ENCODE results near the gene CD38.

CD38 gene

DNA sequence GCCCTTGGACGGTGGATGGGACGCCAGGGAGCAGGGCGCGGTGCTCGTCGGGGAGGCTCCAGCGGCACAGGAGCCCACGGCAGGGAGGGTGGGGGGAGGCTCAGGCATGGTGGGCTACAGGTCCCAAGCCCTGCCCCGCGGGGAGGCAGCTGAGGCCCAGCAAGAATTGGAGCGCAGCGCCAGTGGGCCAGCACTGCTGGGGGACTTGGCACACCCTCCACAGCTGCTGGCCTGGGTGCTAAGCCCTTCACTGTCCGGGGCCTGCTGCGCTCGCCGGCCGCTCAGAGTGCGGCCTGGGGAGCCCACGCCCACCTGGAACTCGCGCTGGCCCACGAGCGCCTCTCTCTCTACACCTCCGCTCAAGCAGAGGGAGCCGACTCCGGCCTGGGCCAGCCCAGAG, 8.6 kb downstream of the CD38 start:
- H3F3A ChIP-seq (ENCODE audit: control insufficient read depth, insufficient read depth), result peaks cover 45% of the 10 kb centered on the region
- H4K20me1 ChIP-seq (ENCODE audit: control insufficient read depth, insufficient read depth, low read depth, low read length), result no peaks in the 10 kb centered on the region
- TF ChIP-seq EZH2phosphoT487 (IDR thresholded peaks at IDR 0.05; ENCODE audit: borderline replicate concordance, low read length), result no peak
- TF ChIP-seq, protein P1, sequence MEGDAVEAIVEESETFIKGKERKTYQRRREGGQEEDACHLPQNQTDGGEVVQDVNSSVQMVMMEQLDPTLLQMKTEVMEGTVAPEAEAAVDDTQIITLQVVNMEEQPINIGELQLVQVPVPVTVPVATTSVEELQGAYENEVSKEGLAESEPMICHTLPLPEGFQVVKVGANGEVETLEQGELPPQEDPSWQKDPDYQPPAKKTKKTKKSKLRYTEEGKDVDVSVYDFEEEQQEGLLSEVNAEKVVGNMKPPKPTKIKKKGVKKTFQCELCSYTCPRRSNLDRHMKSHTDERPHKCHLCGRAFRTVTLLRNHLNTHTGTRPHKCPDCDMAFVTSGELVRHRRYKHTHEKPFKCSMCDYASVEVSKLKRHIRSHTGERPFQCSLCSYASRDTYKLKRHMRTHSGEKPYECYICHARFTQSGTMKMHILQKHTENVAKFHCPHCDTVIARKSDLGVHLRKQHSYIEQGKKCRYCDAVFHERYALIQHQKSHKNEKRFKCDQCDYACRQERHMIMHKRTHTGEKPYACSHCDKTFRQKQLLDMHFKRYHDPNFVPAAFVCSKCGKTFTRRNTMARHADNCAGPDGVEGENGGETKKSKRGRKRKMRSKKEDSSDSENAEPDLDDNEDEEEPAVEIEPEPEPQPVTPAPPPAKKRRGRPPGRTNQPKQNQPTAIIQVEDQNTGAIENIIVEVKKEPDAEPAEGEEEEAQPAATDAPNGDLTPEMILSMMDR (IDR thresholded peaks at IDR 0.05; ENCODE audit: low read depth, low read length, poor library complexity, severe bottlenecking), result no peak
- H3K36me3 ChIP-seq (ENCODE audit: control insufficient read depth, low read length), result peaks cover 79% of the 10 kb centered on the region
- no peak overlapping the region for H3K4me3 ChIP-seq (ENCODE audit: low read length)
- H3K4me1 ChIP-seq (ENCODE audit: control insufficient read depth, low read length), result peaks cover 81% of the 10 kb centered on the region
- peaks cover 80% of the 10 kb centered on the region for H3K79me2 ChIP-seq (ENCODE audit: control insufficient read depth, low read length)
- peaks cover 9% of the 10 kb centered on the region; the same call in 1 of the 2 replicates for H3K9me3 ChIP-seq (ENCODE audit: control insufficient read depth, insufficient read depth, low read length)
- H3K27ac ChIP-seq (ENCODE audit: low read depth, low read length), result peak overlapping the region; percentile 95
- H3K27me3 ChIP-seq (ENCODE audit: control insufficient read depth, low read length), result no peaks in the 10 kb centered on the region
- H3K9me2 ChIP-seq (replicated peaks; ENCODE audit: control insufficient read depth, low read length), result no peaks in the 10 kb centered on the region
- H3K4me2 ChIP-seq (ENCODE audit: low read length), result peak overlapping the region; percentile 53

- H4K20me1 ChIP-seq (ENCODE audit: control insufficient read depth, insufficient read depth, low read depth, low read length), result no peaks in the 10 kb centered on the region
- H3K9me3 ChIP-seq (ENCODE audit: control insufficient read depth, insufficient read depth, low read length), result no peaks in the 10 kb centered on the region
- H3K9me2 ChIP-seq (replicated peaks; ENCODE audit: control insufficient read depth, low read length), result no peaks in the 10 kb centered on the region
- peak overlapping the region; percentile 98 for H3K27ac ChIP-seq (ENCODE audit: low read depth, low read length)
- H3K4me3 ChIP-seq (ENCODE audit: low read length), result peak overlapping the region; percentile 30
- H3F3A ChIP-seq (ENCODE audit: control insufficient read depth, insufficient read depth), result peaks cover 57% of the 10 kb centered on the region
- H3K36me3 ChIP-seq (ENCODE audit: control insufficient read depth, low read length), result peaks cover 61% of the 10 kb centered on the region
- H3K4me1 ChIP-seq (ENCODE audit: control insufficient read depth, low read length), result peaks cover 76% of the 10 kb centered on the region
- TF ChIP-seq EZH2phosphoT487 (IDR thresholded peaks at IDR 0.05; ENCODE audit: borderline replicate concordance, low read length), result no peak
- TF ChIP-seq, protein P1 (IDR thresholded peaks at IDR 0.05; ENCODE audit: low read depth, low read length, poor library complexity, severe bottlenecking), result no peak
- no peaks in the 10 kb centered on the region for H3K27me3 ChIP-seq (ENCODE audit: control insufficient read depth, low read length)
- peak overlapping the region; percentile 78 for H3K4me2 ChIP-seq (ENCODE audit: low read length)
- peaks cover 76% of the 10 kb centered on the region for H3K79me2 ChIP-seq (ENCODE audit: control insufficient read depth, low read length)
These were observed 14.8 kb downstream of the CD38 start for GRCh38 chr4:15792974-15793373.

DNA sequence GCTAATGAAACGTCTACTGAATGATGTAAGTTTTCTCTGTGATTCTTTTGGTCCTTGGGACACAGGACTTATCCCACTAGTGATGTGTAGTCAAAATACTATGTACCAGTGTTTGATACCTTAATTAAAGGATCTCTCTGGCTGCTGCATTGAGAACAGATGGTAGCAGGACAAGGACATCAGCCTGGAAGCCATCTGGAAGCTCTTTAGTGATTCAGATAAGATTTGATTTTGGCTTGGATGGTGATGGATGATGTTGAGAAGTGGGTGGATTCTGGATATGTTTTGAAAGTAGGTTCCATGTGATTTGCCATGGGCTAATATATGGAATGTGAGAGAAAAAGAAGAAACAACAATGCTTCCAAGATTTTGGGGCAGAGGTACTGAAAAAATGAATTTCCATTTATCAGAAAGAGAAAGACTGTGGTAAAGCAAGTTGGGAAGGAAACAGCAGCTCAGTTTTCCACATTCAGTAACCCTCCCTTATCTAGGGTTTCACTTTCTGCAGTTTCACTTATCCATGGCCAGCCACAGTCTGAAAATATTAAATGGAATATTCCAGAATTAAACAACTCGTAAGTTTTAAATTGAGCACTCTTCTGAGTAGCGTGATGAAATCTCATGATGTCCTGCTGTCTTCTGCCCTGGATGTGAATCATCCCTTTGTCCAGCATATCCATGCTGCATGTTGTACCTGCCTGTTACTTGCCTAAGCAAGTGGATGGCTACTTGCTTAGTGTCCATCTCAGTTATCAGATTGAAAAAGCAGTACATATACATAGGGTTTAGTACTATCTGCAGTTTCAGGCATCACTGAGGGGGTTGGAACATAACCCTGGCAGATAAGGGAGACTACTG, 15.6 kb downstream of the CD38 start:
- H3K27ac ChIP-seq (ENCODE audit: low read depth, low read length), result peak overlapping the region; percentile 98
- H3K36me3 ChIP-seq (ENCODE audit: control insufficient read depth, low read length), result peaks cover 53% of the 10 kb centered on the region
- peaks cover 76% of the 10 kb centered on the region for H3K4me1 ChIP-seq (ENCODE audit: control insufficient read depth, low read length)
- peaks cover 76% of the 10 kb centered on the region for H3K79me2 ChIP-seq (ENCODE audit: control insufficient read depth, low read length)
- no peaks in the 10 kb centered on the region for H3K9me2 ChIP-seq (replicated peaks; ENCODE audit: control insufficient read depth, low read length)
- H3F3A ChIP-seq (ENCODE audit: control insufficient read depth, insufficient read depth), result peaks cover 60% of the 10 kb centered on the region
- TF ChIP-seq, protein P1 (IDR thresholded peaks at IDR 0.05; ENCODE audit: low read depth, low read length, poor library complexity, severe bottlenecking), result no peak
- no peak for TF ChIP-seq EZH2phosphoT487 (IDR thresholded peaks at IDR 0.05; ENCODE audit: borderline replicate concordance, low read length)
- H3K4me2 ChIP-seq (ENCODE audit: low read length), result peak overlapping the region; percentile 78
- H3K27me3 ChIP-seq (ENCODE audit: control insufficient read depth, low read length), result no peaks in the 10 kb centered on the region
- no peaks in the 10 kb centered on the region for H4K20me1 ChIP-seq (ENCODE audit: control insufficient read depth, insufficient read depth, low read depth, low read length)
- H3K4me3 ChIP-seq (ENCODE audit: low read length), result peak overlapping the region; percentile 49
- H3K9me3 ChIP-seq (ENCODE audit: control insufficient read depth, insufficient read depth, low read length), result no peaks in the 10 kb centered on the region

All from DOHH2 (cell line).